NCI-H2107 treated with DMSO at 0.1 percent for 48 hours (cell line): ENCODE data around the gene DUSP14.

Source experiments
- DNase-seq: peaks from one replicate; lab custom pipeline; 2025; ENCODE audit not compliant: unreplicated experiment; lab: John Stamatoyannopoulos, UW

Gene DUSP14

DNA sequence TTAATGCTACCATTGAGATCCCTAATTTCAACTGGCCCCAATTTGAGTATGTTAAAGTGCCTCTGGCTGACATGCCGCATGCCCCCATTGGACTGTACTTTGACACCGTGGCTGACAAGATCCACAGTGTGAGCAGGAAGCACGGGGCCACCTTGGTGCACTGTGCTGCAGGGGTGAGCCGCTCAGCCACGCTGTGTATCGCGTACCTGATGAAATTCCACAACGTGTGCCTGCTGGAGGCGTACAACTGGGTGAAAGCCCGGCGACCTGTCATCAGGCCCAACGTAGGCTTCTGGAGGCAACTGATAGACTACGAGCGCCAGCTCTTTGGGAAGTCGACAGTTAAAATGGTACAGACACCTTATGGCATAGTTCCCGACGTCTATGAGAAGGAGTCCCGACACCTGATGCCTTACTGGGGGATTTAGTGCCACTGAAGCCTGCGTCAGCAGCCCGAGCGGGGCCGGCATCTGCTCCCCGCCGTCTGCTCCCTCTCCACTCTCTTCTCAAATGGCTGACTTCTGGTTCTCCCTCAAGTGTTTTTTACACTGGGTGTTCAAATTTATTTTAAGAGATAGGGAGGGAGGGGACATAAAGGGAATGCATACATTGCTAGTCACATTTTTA lies 22.9 kb downstream of the DUSP14 start:
- DNase-seq, result peak; percentile 14

DNA sequence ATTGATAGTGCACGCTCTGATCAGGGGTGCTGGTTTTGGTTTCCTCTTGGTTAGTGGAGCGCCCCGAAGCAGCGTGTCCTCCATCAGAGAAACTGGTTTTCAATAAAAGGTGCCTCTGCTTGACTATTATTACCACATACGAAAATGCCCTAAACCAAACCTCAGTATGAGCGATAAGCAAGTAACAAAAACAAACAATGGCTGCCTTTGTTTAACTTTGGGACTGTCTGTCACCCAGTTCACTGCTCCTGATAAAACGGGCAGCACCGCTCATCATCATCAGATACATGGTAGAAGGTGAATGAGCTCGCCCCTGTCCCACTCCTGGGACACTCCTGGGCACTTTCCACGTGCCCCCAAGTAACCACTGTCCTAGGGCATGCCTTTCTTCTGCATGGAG lies 24.0 kb downstream of the DUSP14 start:
- DNase-seq, result no peak

DNA sequence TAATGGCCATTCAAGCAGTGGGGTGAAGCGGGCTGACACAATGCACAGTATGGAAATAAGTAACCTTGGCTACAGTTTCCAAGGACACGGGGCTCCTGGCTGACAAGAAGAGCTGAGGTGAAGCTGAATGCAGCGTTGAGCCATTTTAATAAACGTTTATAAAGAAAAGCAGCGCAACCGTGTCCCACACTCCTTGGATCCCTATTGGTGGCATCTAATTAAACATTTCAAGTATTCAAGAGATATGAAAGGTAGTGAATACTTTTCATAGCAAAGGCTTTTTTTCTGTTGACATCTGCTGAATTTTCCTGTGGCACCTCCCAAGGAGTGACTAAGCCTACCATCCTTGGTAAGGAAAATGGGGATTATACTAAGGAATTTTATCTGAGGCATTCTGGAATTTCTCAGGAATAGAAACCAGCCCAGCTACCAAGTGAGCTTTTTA lies 26.5 kb downstream of the DUSP14 start:
- no peak for DNase-seq

DNA sequence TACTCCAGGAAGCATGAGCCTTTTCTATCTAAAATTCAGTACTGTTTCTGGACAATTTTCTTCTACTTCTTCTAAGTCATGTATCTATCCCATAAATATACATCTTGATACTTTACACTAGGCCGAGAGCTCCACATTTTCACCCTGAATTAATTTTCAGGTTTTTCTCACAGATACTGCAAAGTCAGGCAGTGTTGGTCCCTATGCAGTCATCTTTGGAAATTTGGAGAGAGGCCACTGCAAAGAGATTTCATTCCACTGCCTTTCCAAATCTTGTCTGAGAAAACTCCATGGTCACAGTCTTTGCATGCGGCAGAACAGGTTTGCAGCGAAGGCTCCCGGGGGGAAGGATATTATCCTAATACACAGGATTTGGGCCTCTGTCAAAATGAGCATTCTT lies 28.2 kb downstream of the DUSP14 start:
- no peak for DNase-seq

DNA sequence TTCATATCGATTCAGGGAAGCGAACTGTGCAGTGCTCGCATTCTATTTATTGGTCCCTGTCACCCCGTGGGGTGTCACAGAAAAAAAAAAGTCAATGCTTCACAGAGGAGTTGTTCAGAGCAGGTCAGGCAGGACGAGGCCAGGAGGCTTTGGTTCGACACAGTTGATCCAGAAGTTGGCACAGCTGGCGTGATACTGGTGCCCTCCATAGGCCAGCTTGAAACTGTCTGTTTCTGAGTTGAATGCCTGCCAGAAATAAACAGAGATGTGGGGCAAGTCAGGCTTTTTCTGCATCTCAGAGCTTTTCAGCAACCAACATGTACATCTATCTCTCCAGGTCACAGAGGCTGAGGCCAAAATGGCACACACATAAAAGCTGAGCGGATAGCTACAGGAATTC lies 29.1 kb downstream of the DUSP14 start:
- DNase-seq, result no peak

DNA sequence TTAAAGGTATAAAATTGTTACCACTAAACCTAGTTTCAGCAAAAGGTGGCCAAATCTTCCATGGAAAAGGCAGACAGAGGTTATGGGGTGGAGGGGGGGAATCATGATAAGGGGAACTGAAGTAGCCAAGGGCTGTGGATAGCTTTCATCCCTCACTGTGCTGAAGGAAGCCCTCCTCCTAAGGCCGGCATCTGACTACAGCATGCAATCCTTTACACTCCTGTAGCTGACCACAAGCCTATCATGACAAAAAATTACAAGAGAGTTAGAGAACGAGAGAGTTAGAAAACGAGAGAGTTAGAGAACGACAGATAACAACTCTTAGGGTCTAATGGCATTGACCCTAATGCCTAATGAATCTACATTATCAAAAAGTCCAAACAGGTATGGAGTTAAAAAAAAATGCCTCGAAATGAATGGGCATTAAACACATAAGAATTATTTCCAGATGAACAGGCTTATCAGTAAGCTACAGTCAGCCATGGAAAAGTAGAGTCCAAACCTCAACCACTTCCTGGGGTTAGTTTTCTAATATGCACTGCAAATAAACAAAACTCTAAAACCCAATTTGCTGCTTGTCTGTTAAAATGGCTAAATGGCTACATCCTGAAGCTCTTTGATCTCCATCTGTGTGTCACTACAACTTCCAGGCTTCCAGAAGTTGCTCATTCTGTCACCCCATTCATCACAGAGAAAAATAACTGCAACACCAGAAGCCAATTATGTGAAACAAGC lies 29.7 kb downstream of the DUSP14 start:
- DNase-seq, result no peak

DNA sequence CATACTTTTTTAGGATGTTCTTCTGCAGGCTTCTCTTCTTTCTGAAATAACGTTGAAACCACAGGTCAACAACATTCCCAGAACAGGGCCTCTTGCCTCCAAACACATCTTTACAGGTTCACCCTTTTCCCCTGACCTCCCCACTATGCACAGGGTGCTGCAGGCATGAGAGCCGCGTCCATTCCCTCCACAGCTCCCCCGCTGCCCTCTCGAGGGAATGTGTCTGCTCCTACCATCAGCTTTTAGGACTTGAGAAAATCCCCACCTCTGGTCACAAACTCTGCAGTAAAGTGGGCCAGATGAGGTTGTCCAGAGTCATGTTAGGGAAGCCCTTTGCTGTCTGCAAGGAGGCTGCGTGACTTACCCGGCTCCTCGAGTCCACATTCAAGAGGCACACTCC lies 30.5 kb downstream of the DUSP14 start:
- no peak for DNase-seq

DNA sequence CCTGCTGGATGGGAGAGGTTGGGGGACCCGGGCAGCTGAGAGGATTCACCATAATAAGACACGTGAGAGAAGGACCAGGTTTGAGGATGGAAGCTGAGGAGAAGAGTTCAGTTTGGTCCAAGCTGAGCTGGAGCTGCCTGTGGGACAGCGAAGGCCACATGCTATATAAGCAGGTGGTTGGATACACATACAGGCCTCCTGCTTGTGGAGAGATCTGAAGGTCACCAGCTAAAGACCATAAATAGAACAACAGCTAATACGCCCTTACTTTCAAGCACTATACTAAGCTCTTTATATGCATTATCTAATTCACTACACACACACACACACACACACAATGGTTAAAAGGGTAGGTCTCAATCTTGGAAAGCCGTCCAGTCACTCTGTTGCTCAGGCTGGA lies 32.1 kb downstream of the DUSP14 start:
- no peak for DNase-seq

DNA sequence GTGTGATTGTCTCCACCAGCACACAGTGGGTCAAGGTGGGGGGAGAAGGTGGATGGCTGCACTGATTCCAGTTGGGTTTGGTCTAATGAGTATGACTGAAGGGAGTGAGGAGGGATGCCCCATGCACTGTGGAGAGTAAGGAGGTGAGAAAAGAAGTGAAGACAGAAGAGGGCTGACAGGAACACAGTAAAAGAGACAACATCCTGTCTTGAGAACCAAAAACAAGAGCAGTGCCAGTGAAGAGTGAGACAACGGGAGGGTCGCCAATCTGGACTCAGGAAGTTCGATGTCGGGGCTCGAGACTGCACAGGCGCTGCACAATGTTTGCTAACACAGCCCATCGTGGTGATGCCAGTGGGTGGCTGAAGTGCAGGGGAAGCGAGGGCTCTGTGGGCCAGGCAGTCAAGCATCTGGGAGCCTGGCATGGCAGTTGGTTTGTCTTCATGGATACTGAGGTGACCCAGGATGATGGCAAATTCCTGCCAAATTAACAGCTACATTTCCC lies 34.1 kb downstream of the DUSP14 start:
- no peak for DNase-seq

DNA sequence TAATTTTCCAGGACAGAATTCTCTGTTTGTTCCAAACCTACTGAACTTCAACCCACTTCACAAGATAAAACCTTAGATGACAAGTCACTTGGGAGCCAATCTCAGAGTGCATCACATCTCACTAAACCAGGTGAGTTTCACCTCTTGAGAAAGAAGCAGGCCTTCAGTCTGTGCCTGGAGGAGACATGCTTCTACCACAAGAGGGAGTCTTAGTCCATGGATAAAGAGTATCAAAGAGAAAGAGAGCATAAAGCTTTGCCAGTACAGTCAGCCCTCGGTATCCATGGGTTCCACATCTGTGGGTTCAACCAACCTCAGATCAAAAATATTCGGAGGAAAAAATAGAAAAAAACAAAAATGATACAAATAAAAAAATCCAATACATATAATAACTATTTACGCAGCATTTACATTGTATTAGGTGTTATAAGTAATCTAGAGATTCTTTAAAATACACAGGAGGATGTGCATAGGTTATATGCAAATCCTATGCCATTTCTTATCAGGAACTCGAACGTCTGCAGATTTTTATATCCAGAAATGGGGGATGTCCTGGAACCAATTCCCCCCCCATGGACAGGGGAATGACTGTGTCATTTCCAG lies 37.7 kb downstream of the DUSP14 start:
- peak; percentile 73 for DNase-seq

DNA sequence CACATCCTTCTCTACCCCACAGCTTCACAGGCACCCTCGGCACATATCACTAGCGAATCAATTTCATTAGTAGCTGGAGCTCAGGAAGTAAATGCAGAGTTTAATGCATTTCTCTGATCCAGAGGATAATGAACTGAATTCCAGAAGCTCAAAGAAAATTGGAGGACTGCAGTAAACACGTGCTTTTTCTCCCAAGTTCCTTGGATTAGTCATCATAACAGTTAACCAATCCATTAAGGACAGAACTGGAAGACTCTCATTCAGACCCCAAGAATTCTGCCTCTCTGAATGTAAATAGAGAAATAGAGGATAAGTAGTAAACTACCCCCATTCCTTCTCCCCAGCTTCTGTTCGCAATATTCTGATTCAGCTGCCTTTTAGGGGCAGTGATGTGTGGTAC lies 40.7 kb downstream of the DUSP14 start:
- DNase-seq, result no peak

DNA sequence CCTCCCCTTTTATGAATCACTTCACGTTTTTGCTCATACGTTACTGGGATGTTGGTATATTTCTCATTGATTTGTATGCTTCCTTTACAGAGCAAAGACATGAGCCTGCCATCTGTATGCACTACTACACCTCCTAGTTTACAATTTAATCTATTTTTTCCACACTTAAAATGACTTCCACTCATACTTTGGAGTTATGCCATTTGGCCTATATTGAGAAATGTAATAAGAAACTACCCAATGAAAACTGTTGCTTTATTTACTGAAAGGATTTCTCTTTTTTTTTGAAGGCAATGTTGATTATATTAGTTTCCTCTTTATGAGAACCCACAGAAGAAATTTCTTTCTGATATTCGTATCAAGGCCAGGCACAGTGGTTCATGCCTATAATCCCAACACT lies 43.1 kb downstream of the DUSP14 start:
- no peak for DNase-seq

DNA sequence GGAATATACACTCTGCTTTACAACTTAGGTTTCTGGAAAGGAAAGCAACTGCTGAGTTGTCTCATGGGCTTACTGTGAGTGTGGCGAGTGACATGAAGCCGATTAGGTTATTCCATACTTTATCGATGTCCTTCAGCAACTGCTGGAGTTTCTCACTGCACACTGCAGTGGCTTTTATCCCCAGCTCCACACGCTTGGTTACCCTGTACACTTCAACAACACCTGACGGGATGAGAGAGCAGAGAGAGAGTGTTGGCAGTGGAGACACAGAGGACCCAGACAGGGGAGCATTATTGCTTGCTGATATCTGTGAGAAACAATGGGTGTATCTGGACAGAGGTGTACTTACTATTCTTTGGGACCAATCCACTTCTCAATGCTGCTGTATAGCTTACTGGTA lies 46.2 kb downstream of the DUSP14 start:
- DNase-seq, result no peak

DNA sequence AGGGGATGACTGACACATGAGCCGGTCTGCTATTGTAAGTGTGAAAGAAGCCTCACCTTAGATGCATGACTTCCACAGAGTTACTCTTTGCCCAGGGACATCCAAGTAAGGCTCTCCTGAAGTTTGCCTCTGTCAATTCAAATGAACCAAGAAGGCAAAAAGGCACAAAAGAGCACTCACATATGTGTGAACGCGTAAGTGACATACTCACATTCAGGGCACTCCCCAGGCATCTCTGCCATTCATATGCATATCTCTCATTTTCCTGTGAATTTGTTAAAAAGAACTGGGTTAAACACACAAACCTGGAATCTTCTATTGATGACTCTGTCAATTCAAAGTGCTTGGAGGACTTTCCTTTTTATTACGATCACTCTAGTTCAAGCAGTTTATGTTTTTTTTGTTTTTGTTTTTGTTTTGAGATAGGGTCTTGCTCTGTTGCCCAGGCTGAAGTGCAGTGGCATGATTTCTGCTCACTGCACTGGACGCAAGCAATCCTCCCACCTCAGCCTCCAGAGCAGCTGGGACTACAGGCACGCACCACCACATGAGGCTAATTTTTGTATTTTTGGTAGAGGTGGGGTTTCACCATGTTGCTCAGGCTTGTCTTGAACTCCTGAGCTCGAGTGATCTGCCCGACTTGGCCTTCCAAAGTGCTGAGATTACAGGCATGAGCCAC lies 49.4 kb downstream of the DUSP14 start:
- no peak for DNase-seq

DNA sequence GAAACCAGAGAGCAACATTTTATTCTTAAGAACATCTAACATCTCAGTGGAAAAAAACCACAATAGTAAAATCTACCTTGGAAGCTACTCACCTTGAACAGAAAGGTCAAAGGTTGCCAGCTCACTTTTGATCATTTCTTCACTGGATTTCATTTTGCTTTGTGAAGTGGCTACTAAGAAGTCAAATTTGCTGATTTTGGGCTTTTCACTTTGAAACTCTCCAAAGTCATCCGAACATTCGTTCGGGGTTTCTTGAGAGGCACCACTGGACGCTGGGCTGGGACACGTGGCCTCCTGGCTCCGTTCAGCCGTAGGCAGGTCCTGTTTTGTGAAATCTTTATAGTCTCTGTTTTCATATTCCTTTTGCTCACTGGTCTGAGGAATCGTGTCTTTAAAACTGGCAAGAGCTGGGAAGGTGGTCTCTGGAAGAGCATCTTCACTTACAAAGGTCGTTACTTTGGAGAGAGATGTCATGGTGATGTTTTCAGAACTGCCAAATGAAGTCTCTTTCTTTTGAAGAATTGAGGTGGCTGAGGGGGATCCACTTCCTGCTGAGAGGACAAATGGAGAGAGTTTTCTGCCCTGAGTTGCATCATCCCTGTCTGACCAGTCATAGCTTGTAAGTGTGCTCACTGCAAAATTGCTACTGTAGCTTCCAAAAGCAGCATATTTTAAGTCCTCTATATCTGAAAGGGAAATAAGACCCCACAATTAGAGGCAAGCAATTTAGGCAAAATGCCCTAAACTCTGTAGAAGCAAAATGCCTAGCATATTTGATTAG lies 52.4 kb downstream of the DUSP14 start:
- no peak for DNase-seq

DNA sequence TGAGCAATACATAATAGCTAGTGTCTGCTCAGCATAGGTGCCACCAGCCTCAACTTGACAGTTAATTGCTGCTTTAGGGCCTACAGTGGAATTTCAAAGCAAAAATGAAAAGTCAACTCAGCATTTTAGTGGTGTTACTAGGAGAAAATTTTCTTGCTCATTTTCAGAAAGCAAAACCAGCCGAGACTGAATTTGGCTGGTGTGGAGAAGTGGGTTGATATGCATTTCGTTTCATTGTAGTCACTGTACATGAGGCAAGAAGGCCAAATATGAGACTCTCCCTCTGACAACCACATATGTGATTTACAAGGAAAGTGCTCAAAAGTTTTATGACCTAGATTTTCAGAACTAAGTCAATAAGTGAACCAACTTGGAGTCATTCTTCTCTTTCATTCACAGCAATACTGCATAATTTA lies 54.0 kb downstream of the DUSP14 start:
- no peak for DNase-seq

DNA sequence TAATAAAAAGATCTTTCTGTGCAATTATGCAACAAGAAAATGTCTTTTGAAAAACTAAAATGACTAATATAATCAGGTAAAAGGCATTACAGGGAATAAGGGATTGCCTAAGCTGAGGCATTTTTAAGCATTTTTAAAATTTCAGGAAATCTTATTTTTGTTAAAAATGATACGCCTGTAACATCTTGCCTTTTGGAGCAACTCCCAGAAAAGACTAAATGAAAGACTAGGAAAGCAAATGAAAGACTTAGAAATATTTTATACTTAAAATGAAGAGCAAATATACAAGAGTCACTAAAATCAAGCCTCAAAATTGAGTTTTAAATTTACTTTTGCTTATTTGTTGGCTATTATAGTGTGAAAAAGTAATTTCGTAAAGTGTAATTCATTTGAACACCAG lies 55.8 kb downstream of the DUSP14 start:
- DNase-seq, result no peak

DNA sequence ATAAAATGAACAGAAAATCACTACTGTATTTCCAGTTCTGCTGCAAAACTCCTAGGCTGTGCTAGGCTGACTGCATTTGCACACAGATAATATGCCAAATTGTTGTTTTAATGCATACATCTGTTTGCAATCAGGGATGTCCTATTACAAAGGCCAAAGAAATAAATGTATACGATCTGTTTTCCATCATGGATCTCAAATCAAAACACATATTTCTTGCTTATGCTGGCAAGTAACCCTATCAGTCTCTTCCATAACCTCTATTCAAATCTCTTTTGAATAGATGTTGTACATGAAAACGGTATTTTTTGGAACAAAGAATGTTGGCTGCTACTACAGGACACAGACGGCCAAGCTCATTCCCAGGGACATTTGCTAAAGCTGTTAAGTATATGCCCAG lies 56.6 kb downstream of the DUSP14 start:
- DNase-seq, result no peak

DNA sequence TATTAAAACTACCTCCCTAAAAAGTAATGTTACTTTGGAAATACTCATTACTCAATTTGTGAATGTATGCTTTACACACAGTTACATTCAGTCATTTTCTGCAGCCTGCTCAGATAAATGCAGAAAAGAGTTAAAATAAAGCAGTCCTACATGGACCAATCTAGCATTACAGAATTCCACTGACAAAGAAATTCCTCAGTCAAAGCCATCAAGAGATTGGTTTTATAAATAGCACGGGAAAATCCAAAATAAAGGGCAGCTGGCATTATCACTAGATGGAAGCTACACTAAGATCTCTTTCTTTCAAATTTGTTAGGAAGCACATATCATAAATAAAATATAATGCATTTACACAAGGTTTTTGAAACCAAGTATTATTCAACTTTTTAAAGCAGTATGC lies 58.3 kb downstream of the DUSP14 start:
- DNase-seq, result no peak

DNA sequence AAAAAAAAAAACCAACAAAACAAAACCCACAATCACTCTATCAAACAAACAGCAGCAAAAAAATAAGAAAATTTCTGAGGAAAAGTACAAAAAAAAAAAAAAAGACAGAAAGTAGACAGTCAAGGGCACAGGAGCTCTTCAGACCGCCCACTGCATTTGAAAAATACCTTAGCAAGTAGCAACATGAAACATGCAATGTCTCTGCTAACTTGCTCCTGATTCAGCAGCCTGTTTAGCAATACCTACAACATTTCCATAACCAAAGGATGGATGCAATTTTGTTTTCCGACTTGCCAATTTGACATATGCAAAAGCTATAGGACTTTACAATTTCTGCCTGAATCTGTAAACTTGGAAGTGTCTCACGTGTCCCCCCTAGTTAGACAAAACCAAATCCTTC lies 62.1 kb downstream of the DUSP14 start:
- no peak for DNase-seq

DNA sequence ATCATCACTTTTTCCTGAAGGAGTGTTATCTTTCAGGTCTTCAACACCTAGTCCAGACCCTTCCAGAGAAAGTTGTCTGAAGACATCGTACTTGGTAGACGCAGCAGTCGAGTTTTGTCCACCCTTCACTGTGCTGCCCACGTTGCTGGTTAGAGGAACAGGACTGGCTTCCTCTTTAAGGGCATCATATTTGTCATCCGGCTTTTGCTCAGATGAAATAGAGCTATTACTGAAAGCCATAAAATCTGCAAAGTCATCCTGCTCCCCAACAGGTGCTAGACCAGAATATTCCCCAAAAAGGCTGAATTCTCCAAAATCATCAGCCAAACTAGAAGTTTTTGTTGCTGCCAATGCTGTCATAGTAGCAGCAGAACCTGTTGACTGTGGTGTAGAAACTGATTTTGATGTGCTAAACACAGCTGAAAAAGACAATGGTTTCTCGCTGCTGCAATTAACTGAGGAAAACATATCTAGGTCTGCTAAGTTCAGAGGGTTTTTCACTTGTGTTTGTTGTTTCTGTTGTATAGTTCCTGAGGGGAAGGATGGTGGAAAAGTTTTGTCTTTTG lies 63.8 kb downstream of the DUSP14 start:
- DNase-seq, result no peak
